ENCODE results near the gene ST3GAL5. TPM values are rescaled to one million over a fixed set of nuclear protein-coding genes. Genes with fewer than 3 reads are reported as not detected.

The ST3GAL5 gene
- total and polyA plus RNA-seq, 2 of the 8 experiments (the other 6 are each of a cell fraction or from before 2014, with no cell fraction given), result 1.9 to 4.5 TPM

DNA sequence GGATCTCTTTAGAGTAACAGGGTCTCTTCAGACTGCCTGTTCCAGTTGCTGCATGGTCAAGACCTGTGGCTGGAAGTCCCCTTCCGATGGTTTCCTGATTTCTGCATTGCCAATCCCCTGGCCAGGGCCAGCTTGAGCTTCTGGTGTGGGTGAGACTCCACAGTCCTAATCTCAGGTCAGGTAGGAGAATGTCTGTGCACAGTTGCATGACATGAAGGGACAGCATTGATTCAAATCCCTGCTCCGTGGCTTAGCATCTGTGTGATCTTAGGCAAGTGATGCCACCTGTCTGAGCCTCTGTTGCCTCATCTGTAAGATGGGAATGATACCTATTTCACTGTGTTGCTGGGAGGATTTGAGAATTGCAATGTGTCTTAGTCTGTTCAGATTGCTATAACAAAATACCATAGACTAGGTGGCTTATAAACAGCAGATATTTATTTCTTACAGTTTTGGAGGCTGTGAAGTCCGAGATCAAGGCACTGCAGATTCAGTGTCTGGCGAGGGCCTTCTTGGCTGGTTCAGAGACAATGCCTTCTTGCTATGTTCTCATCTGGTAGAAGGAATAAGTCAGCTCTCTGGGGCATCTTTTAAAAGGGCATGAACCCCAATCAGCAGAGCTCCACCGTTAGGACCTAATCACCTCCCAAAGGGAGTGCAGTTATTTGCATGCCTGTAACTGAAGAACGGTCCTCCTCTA, 68.8 kb downstream of the ST3GAL5 start:
- H3K18ac ChIP-seq (ENCODE audit: extremely low read depth, low read length), result no peak overlapping the region
- H2AFZ ChIP-seq (ENCODE audit: low read length), result no peak overlapping the region
- H3K4me1 ChIP-seq (replicated peaks in 1 of 4; ENCODE audit: control insufficient read depth in 3 of 4, insufficient read depth in 4 of 4, low read length in 3 of 4), result no peaks in the 10 kb centered on the region; a peak in 3 of 7 replicates
- H4K91ac ChIP-seq (replicated peaks; ENCODE audit: insufficient read length, low read length), result no peak overlapping the region
- no peaks in the 10 kb centered on the region; a peak in 1 of 7 replicates for H3K27me3 ChIP-seq (replicated peaks in 1 of 4; ENCODE audit: control insufficient read depth in 3 of 4, extremely low read depth in 1 of 4, insufficient read depth in 3 of 4, low read length in 3 of 4)
- no peaks in the 10 kb centered on the region for H3K9me3 ChIP-seq (ENCODE audit: insufficient read depth in 2 of 2, low read depth in 1 of 2, low read length in 1 of 2)
- no peak overlapping the region for H2BK15ac ChIP-seq (ENCODE audit: low read length)
- CTCF ChIA-PET (ENCODE audit: partially characterized antibody), result interaction anchor here (1.0 to 10.2 kb wide), 9 partner anchors 15 to 100 kb away, joined by 3 to 97 read pairs (median 5); partner anchors contain the start of gene ST3GAL5
- no peak overlapping the region for H2AK5ac ChIP-seq (ENCODE audit: low read depth, low read length)
- POLR2A ChIA-PET (ENCODE audit: partially characterized antibody), result no interaction called here
- no peak overlapping the region for H3K4ac ChIP-seq (replicated peaks; ENCODE audit: insufficient read length, low read depth, low read length)
- H3K27ac ChIP-seq (ENCODE audit: low read depth, low read length), result no peak overlapping the region
- no peak overlapping the region for H3K23ac ChIP-seq (ENCODE audit: insufficient read length)
- H3K4me3 ChIP-seq (ENCODE audit: extremely low read depth in 1 of 4, insufficient read depth in 2 of 4, low read depth in 3 of 4, low read length in 4 of 4), result no peak overlapping the region
- H3K4me2 ChIP-seq (ENCODE audit: insufficient read depth in 1 of 2, low read depth in 2 of 2, low read length in 2 of 2), result no peak overlapping the region
- no peak overlapping the region for H4K5ac ChIP-seq (ENCODE audit: insufficient read length, low read depth, low read length)
- no peaks in the 10 kb centered on the region for H3K79me1 ChIP-seq (ENCODE audit: low read depth, low read length)
- no peak overlapping the region for H2BK12ac ChIP-seq (ENCODE audit: low read depth, low read length)
- WGBS, 2 experiments (ENCODE audit: extremely low coverage in 1 of 2, insufficient coverage in 1 of 2, insufficient read length in 1 of 2, insufficient replicate concordance in 2 of 2, low coverage in 1 of 2, low lambda C conversion rate in 2 of 2, missing lambda C conversion rate in 1 of 2), result 84% methylated on average over 6 of the region's 6 CpGs; no CpG with 5 or more reads in 1 of the 2 experiments
- H3K56ac ChIP-seq (replicated peaks; ENCODE audit: insufficient read length, low read depth, low read length), result no peak overlapping the region
- H3K79me2 ChIP-seq (ENCODE audit: control insufficient read depth in 1 of 2, insufficient read depth in 2 of 2, low read length in 2 of 2), result no peaks in the 10 kb centered on the region
- no peak overlapping the region for H2BK20ac ChIP-seq (ENCODE audit: low read length)
- no peak overlapping the region for H3K14ac ChIP-seq (ENCODE audit: insufficient read length)
- no peaks in the 10 kb centered on the region; a peak in 1 of 8 replicates for H3K36me3 ChIP-seq (ENCODE audit: control insufficient read depth in 2 of 4, insufficient read depth in 4 of 4, low read length in 3 of 4)
- TF ChIP-seq, protein P1, sequence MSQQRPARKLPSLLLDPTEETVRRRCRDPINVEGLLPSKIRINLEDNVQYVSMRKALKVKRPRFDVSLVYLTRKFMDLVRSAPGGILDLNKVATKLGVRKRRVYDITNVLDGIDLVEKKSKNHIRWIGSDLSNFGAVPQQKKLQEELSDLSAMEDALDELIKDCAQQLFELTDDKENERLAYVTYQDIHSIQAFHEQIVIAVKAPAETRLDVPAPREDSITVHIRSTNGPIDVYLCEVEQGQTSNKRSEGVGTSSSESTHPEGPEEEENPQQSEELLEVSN (IDR thresholded peaks at IDR 0.05), result no peak
- TF ChIP-seq HDAC2 (IDR thresholded peaks at IDR 0.05; ENCODE audit: borderline replicate concordance in 1 of 2, low read depth in 2 of 2, low read length in 2 of 2), result no peak
- TF ChIP-seq EZH2 (IDR thresholded peaks at IDR 0.05; ENCODE audit: low read depth, low read length, severe bottlenecking), result no peak
- no peak for TF ChIP-seq POLR2AphosphoS5 (IDR thresholded peaks at IDR 0.05; ENCODE audit: low read depth, low read length)
- TF ChIP-seq, protein P2, sequence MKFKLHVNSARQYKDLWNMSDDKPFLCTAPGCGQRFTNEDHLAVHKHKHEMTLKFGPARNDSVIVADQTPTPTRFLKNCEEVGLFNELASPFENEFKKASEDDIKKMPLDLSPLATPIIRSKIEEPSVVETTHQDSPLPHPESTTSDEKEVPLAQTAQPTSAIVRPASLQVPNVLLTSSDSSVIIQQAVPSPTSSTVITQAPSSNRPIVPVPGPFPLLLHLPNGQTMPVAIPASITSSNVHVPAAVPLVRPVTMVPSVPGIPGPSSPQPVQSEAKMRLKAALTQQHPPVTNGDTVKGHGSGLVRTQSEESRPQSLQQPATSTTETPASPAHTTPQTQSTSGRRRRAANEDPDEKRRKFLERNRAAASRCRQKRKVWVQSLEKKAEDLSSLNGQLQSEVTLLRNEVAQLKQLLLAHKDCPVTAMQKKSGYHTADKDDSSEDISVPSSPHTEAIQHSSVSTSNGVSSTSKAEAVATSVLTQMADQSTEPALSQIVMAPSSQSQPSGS (IDR thresholded peaks at IDR 0.05; ENCODE audit: low read length), result no peak
- no peak for TF ChIP-seq RFX5 (IDR thresholded peaks at IDR 0.05; ENCODE audit: borderline replicate concordance, low read depth, low read length)
- FAIRE-seq (no peak), DNase-seq (ENCODE audit: low read depth in 1 of 2, low spot score in 2 of 2) (no peak)
- H3K9ac ChIP-seq (replicated peaks in 1 of 4; ENCODE audit: extremely low read depth in 1 of 4, low read depth in 3 of 4, low read length in 3 of 4), result no peak overlapping the region
- H3K23me2 ChIP-seq (ENCODE audit: low read depth, low read length), result no peaks in the 10 kb centered on the region
- H4K20me1 ChIP-seq (replicated peaks in 1 of 2; ENCODE audit: control insufficient read depth in 1 of 2, insufficient read depth in 2 of 2, low read length in 2 of 2), result no peaks in the 10 kb centered on the region
- no peak overlapping the region for H4K8ac ChIP-seq (ENCODE audit: extremely low read depth, insufficient read depth, low read length)
- H2BK5ac ChIP-seq (ENCODE audit: low read depth, low read length), result no peak overlapping the region
- H2BK120ac ChIP-seq (replicated peaks; ENCODE audit: low read depth, low read length), result no peak overlapping the region

Measured in H1 (cell line).